Loucy (cell line): ENCODE data around the gene SPAM1.

ENCODE experiments used
- EZH2phosphoT487 ChIP-seq: fragments of 200-600 bp; IDR thresholded peaks from 2 replicates; pipeline ENCODE4 v1.6.1; 2018; ENCODE audit warnings: antibody characterized with exemption, mild to moderate bottlenecking, moderate library complexity, borderline replicate concordance
- TF ChIP-seq, protein P1 (sequence below): fragments of 200-600 bp; sonication (generic); conservative IDR thresholded peaks from 2 replicates; pipeline ENCODE4 v1.5.1; 2014; ENCODE audit warnings: mild to moderate bottlenecking, antibody characterized with exemption, low read length

DNA sequence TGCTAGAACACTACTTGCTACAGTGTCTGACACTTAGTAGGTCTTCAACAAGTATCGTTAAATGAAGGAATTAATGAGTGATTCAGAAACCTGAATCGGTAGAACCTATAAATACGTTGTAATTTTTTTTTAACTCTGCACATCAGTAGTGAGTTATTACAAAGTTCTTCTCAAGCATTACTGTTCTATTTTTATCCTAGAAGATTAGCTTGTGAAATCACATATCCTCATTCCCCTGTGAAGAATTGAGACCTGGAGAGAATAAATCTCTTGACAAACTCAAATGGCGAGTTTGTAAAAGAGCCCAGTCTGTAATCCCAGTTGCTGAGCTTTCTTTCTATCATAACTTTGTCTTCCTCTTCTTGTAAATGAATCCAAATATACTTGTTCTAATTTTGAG is 45.4 kb upstream of the SPAM1 start:
- TF ChIP-seq, protein P1, sequence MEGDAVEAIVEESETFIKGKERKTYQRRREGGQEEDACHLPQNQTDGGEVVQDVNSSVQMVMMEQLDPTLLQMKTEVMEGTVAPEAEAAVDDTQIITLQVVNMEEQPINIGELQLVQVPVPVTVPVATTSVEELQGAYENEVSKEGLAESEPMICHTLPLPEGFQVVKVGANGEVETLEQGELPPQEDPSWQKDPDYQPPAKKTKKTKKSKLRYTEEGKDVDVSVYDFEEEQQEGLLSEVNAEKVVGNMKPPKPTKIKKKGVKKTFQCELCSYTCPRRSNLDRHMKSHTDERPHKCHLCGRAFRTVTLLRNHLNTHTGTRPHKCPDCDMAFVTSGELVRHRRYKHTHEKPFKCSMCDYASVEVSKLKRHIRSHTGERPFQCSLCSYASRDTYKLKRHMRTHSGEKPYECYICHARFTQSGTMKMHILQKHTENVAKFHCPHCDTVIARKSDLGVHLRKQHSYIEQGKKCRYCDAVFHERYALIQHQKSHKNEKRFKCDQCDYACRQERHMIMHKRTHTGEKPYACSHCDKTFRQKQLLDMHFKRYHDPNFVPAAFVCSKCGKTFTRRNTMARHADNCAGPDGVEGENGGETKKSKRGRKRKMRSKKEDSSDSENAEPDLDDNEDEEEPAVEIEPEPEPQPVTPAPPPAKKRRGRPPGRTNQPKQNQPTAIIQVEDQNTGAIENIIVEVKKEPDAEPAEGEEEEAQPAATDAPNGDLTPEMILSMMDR: no peak
- TF ChIP-seq EZH2phosphoT487: no peak
